Measurements from ENCODE around the gene CDKN2B-AS1.

DNA sequence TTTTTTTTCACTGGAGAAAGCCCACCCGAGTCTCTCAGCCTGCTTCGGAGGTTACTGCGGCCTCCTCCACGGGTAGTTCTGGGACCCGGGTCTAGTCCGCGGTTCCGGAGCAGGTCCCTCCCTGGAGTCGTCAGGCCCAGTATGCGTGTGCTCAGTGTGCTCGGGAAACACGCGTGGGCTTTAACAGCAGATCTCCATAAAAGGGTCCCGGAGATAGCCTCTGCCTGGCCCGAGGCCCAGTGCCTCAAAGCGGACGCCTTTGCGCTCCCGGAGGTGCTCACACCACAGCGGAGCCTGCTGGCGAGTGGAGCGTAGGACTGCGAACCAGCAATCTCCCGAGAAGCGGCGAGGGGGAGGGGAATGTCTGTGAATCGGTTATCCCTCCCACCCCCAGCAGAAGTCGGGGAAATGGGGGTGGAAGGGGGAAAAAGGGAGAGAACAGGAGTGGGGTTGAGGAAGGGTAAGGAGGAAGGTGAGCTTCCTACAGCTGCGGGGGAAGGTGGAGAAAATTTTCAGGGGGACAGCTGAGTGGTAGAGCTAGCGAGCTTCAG lies 29.1 kb upstream of the CDKN2B-AS1 start:
- TF ChIP-seq POLR2A (IDR thresholded peaks at IDR 0.05; ENCODE audit: low read depth, low read length): no peak
- TF ChIP-seq POLR2AphosphoS5 (IDR thresholded peaks at IDR 0.05; ENCODE audit: low read depth, low read length): no peak
- no peak for TF ChIP-seq PAX5 (IDR thresholded peaks at IDR 0.05; ENCODE audit: insufficient read depth, low read length, severe bottlenecking)

All from GM12891 (cell line).